ENCODE data around the gene CDKN1C.

The CDKN1C gene

DNA sequence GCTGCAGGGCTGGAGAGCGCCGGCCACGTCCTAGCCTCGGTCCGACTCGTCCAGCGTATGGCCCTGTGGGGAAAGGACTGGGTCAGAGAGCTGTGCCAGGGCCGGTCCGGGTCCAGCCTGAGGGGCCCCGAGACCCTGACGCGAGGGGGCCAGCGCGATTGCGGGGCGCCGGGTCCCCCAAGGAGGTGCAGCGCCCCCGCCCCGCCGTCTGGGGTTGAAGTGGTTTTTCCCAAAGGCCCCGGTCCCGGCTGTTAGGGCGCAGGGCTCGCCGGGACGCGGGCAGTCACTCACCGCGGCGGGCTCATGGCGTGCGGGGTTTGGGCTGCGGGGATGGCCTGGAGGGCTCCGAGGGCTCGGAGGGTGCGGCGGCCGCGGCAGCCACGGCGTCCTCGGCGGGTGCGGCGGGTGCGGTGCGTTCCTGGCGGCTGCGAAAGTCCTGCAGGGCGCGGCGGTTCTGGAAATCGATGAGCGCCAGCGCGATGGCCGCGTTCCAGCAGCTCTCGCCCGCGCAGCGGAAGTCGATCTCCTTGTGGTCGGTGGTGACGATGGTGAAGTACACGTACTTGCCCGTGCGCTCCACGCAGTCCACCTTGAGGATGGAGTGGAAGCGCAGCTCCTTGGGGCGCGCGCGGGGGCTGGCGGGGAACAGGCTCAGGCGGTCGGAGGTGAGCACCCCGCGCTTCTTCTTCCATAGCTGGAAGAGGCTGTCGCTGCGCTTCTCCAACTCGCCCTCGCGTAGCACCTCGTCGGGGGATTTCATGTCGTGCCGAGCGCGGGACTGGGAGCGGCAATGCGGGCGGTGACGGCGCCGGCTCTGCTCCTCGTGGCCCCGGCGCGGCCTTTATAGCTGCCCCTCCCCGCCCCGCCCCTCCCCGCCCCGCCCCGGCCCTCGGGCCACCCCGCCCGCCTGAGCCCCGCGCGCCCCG, 43.3 kb upstream of the CDKN1C start, which contains the start of gene PHLDA2 (continued):
- TF ChIP-seq ZNF335 (tag by site-specific recombination; conservative IDR thresholded peaks at IDR 0.05) (peak; percentile 28; the same call in 1 of the 2 replicates), ZFP37 (tag by site-specific recombination; IDR thresholded peaks at IDR 0.05) (peak; percentile 58; the same call in 1 of the 2 replicates), ZBTB17 (tag by site-specific recombination; IDR thresholded peaks at IDR 0.05) (peak; percentile 76), PRDM2 (tag by site-specific recombination; IDR thresholded peaks at IDR 0.05; ENCODE audit: borderline replicate concordance) (no peak), ZFHX2 (tag by site-specific recombination; conservative IDR thresholded peaks at IDR 0.05) (peak; percentile 58; the same call in 1 of the 2 replicates), ZNF37A (tag by site-specific recombination; IDR thresholded peaks at IDR 0.05) (no peak), KLF8 (tag by site-specific recombination; IDR thresholded peaks at IDR 0.05) (peak; percentile 34), PRDM1 (tag by site-specific recombination; IDR thresholded peaks at IDR 0.05) (no peak), PRDM10 (tag by site-specific recombination; IDR thresholded peaks at IDR 0.05) (peak; percentile 56), ZNF501 (tag by site-specific recombination; IDR thresholded peaks at IDR 0.05) (peak; percentile 66; the same call in 1 of the 2 replicates), ZBTB20 (tag by site-specific recombination; IDR thresholded peaks at IDR 0.05) (0 out of 2 replicates have a peak, but pooled peaks have one; percentile 34), ZNF350 (tag by site-specific recombination; IDR thresholded peaks at IDR 0.05) (no peak), ZNF701 (tag by site-specific recombination; IDR thresholded peaks at IDR 0.05) (no peak), RBAK (tag by site-specific recombination; IDR thresholded peaks at IDR 0.05) (no peak), ZBTB26 (tag by site-specific recombination; optimal IDR thresholded peaks at IDR 0.05) (peak; percentile 91), CTCF (tag by site-specific recombination; IDR thresholded peaks at IDR 0.05) (peak; percentile 44), ZNF585B (tag by site-specific recombination; IDR thresholded peaks at IDR 0.05) (no peak), ZNF174 (tag by site-specific recombination; IDR thresholded peaks at IDR 0.05) (no peak), ZNF843 (tag by site-specific recombination; IDR thresholded peaks at IDR 0.05) (0 out of 2 replicates have a peak, but pooled peaks have one; percentile 44), ZNF639 (tag by site-specific recombination; IDR thresholded peaks at IDR 0.05) (peak; percentile 52; the same call in 1 of the 2 replicates), ZNF792 (tag by site-specific recombination; IDR thresholded peaks at IDR 0.05) (no peak), KLF1 (tag by site-specific recombination; IDR thresholded peaks at IDR 0.05) (peak; percentile 45; the same call in 1 of the 2 replicates), ZSCAN18 (tag by site-specific recombination; IDR thresholded peaks at IDR 0.05) (no peak)
